ENCODE results near the gene KSR1.

KSR1 gene

GRCh38 chr17:27581016-27581415 lies 124.8 kb downstream of the KSR1 start:
- Histone ChIP-seq H3K27me3 (replicated peaks in 2 of 5; ENCODE audit: control insufficient read depth in 4 of 5, insufficient read depth in 5 of 5, low read length in 4 of 5) (no peaks in the 10 kb centered on the region), H3K27ac (ENCODE audit: insufficient read depth in 1 of 2, low read depth in 1 of 2, low read length in 2 of 2, poor library complexity in 1 of 2, severe bottlenecking in 2 of 2) (no peak overlapping the region), H3K4me1 (ENCODE audit: control extremely low read depth in 1 of 4, control insufficient read depth in 4 of 4, insufficient read depth in 4 of 4, low read length in 3 of 4) (peaks cover 0 to 27% (median 13%) of the 10 kb centered on the region in 4 experiments), H3K36me3 (ENCODE audit: control insufficient read depth in 4 of 4, insufficient read depth in 4 of 4, low read length in 3 of 4) (peaks cover 2 to 27% (median 11%) of the 10 kb centered on the region in 4 experiments), H3K9me3 (ENCODE audit: control extremely low read depth in 1 of 5, control insufficient read depth in 4 of 5, insufficient read depth in 2 of 5, low read depth in 1 of 5, low read length in 4 of 5) (no peaks in the 10 kb centered on the region), H3K4me3 (ENCODE audit: control insufficient read depth in 1 of 7, extremely low read depth in 1 of 7, insufficient read depth in 4 of 7, low read depth in 2 of 7, low read length in 6 of 7) (no peak overlapping the region)
- WGBS (ENCODE audit: insufficient coverage): 100% methylated on average over 5 of the region's 6 CpGs
- no peak for DNase-seq
- ChIA-PET CTCF (interaction anchor here (0.9 to 1.6 kb wide), 3 partner anchors 17 to 345 kb away, joined by 3 to 4 read pairs (median 3); no protein-coding TSS in a partner anchor), POLR2A (no interaction called here)

- Histone ChIP-seq H3K4me3 (ENCODE audit: control insufficient read depth in 1 of 7, extremely low read depth in 1 of 7, insufficient read depth in 4 of 7, low read depth in 2 of 7, low read length in 6 of 7) (no peak overlapping the region), H3K9me3 (ENCODE audit: control extremely low read depth in 1 of 5, control insufficient read depth in 4 of 5, insufficient read depth in 2 of 5, low read depth in 1 of 5, low read length in 4 of 5) (no peaks in the 10 kb centered on the region), H3K27ac (ENCODE audit: insufficient read depth in 1 of 2, low read depth in 1 of 2, low read length in 2 of 2, poor library complexity in 1 of 2, severe bottlenecking in 2 of 2) (no peak overlapping the region), H3K27me3 (replicated peaks in 2 of 5; ENCODE audit: control insufficient read depth in 4 of 5, insufficient read depth in 5 of 5, low read length in 4 of 5) (no peaks in the 10 kb centered on the region), H3K4me1 (ENCODE audit: control extremely low read depth in 1 of 4, control insufficient read depth in 4 of 4, insufficient read depth in 4 of 4, low read length in 3 of 4) (peaks cover 0 to 18% (median 13%) of the 10 kb centered on the region in 4 experiments), H3K36me3 (ENCODE audit: control insufficient read depth in 4 of 4, insufficient read depth in 4 of 4, low read length in 3 of 4) (peaks cover 3 to 24% (median 11%) of the 10 kb centered on the region in 4 experiments)
- DNase-seq: no peak
- ChIA-PET POLR2A (no interaction called here), CTCF (interaction anchor here (0.7 to 10.5 kb wide), 3 partner anchors 13 to 19 kb away, joined by 3 to 90 read pairs (median 3); no protein-coding TSS in a partner anchor)
- 98% methylated on average over 14 of the region's 18 CpGs for WGBS (ENCODE audit: insufficient coverage)
Observed at GRCh38 chr17:27582696-27583095, 126.4 kb downstream of the KSR1 start.

- peaks cover 0 to 18% (median 13%) of the 10 kb centered on the region in 4 experiments for H3K4me1 ChIP-seq (ENCODE audit: control extremely low read depth in 1 of 4, control insufficient read depth in 4 of 4, insufficient read depth in 4 of 4, low read length in 3 of 4)
- ChIA-PET POLR2A (no interaction called here), CTCF (interaction anchor here (1.6 to 10.5 kb wide), 2 partner anchors 16 to 20 kb away, joined by 3 to 90 read pairs; no protein-coding TSS in a partner anchor)
- no peak for DNase-seq
- H3K36me3 ChIP-seq (ENCODE audit: control insufficient read depth in 4 of 4, insufficient read depth in 4 of 4, low read length in 3 of 4): peaks cover 3 to 35% (median 17%) of the 10 kb centered on the region in 4 experiments
- H3K27me3 ChIP-seq (replicated peaks in 2 of 5; ENCODE audit: control insufficient read depth in 4 of 5, insufficient read depth in 5 of 5, low read length in 4 of 5): no peaks in the 10 kb centered on the region
- no peak overlapping the region for H3K4me3 ChIP-seq (ENCODE audit: control insufficient read depth in 1 of 7, extremely low read depth in 1 of 7, insufficient read depth in 4 of 7, low read depth in 2 of 7, low read length in 6 of 7)
- no peak overlapping the region for H3K27ac ChIP-seq (ENCODE audit: insufficient read depth in 1 of 2, low read depth in 1 of 2, low read length in 2 of 2, poor library complexity in 1 of 2, severe bottlenecking in 2 of 2)
- WGBS (ENCODE audit: insufficient coverage): 77% methylated on average over 8 of the region's 9 CpGs
- H3K9me3 ChIP-seq (ENCODE audit: control extremely low read depth in 1 of 5, control insufficient read depth in 4 of 5, insufficient read depth in 2 of 5, low read depth in 1 of 5, low read length in 4 of 5): no peaks in the 10 kb centered on the region
Observed at GRCh38 chr17:27585153-27585681, 129.0 kb downstream of the KSR1 start.

GRCh38 chr17:27585792-27586191 lies 129.5 kb downstream of the KSR1 start:
- H3K4me1 ChIP-seq (ENCODE audit: control extremely low read depth in 1 of 4, control insufficient read depth in 4 of 4, insufficient read depth in 4 of 4, low read length in 3 of 4): peaks cover 0 to 18% (median 13%) of the 10 kb centered on the region in 4 experiments
- H3K27ac ChIP-seq (ENCODE audit: insufficient read depth in 1 of 2, low read depth in 1 of 2, low read length in 2 of 2, poor library complexity in 1 of 2, severe bottlenecking in 2 of 2): no peak overlapping the region
- no peak for DNase-seq
- no peaks in the 10 kb centered on the region for H3K27me3 ChIP-seq (replicated peaks in 2 of 5; ENCODE audit: control insufficient read depth in 4 of 5, insufficient read depth in 5 of 5, low read length in 4 of 5)
- ChIA-PET CTCF (interaction anchor here (0.7 to 10.5 kb wide), 3 partner anchors 15 to 21 kb away, joined by 3 to 90 read pairs (median 4); no protein-coding TSS in a partner anchor), POLR2A (no interaction called here)
- H3K36me3 ChIP-seq (ENCODE audit: control insufficient read depth in 4 of 4, insufficient read depth in 4 of 4, low read length in 3 of 4): peaks cover 3 to 38% (median 17%) of the 10 kb centered on the region in 4 experiments
- no peaks in the 10 kb centered on the region for H3K9me3 ChIP-seq (ENCODE audit: control extremely low read depth in 1 of 5, control insufficient read depth in 4 of 5, insufficient read depth in 2 of 5, low read depth in 1 of 5, low read length in 4 of 5)
- 97% methylated on average over 5 of the region's 5 CpGs for WGBS (ENCODE audit: insufficient coverage)
- no peak overlapping the region for H3K4me3 ChIP-seq (ENCODE audit: control insufficient read depth in 1 of 7, extremely low read depth in 1 of 7, insufficient read depth in 4 of 7, low read depth in 2 of 7, low read length in 6 of 7)

- ChIA-PET CTCF (interaction anchor here (0.7 to 10.5 kb wide), 3 partner anchors 15 to 21 kb away, joined by 3 to 90 read pairs (median 4); no protein-coding TSS in a partner anchor), POLR2A (interaction anchor here (0.6 kb wide), 1 partner anchor 98 kb away, joined by 3 read pairs; no protein-coding TSS in a partner anchor)
- peaks cover 4 to 42% (median 17%) of the 10 kb centered on the region in 4 experiments for H3K36me3 ChIP-seq (ENCODE audit: control insufficient read depth in 4 of 4, insufficient read depth in 4 of 4, low read length in 3 of 4)
- no peaks in the 10 kb centered on the region for H3K27me3 ChIP-seq (replicated peaks in 2 of 5; ENCODE audit: control insufficient read depth in 4 of 5, insufficient read depth in 5 of 5, low read length in 4 of 5)
- H3K27ac ChIP-seq (ENCODE audit: insufficient read depth in 1 of 2, low read depth in 1 of 2, low read length in 2 of 2, poor library complexity in 1 of 2, severe bottlenecking in 2 of 2): no peak overlapping the region
- WGBS (ENCODE audit: insufficient coverage): 100% methylated on average over 1 of the region's 8 CpGs
- H3K4me3 ChIP-seq (ENCODE audit: control insufficient read depth in 1 of 7, extremely low read depth in 1 of 7, insufficient read depth in 4 of 7, low read depth in 2 of 7, low read length in 6 of 7): no peak overlapping the region
- H3K9me3 ChIP-seq (ENCODE audit: control extremely low read depth in 1 of 5, control insufficient read depth in 4 of 5, insufficient read depth in 2 of 5, low read depth in 1 of 5, low read length in 4 of 5): no peaks in the 10 kb centered on the region
- H3K4me1 ChIP-seq (ENCODE audit: control extremely low read depth in 1 of 4, control insufficient read depth in 4 of 4, insufficient read depth in 4 of 4, low read length in 3 of 4): peaks cover 0 to 13% (median 10%) of the 10 kb centered on the region in 4 experiments
- DNase-seq: no peak
Observed at GRCh38 chr17:27586203-27586721, 130.0 kb downstream of the KSR1 start.

GRCh38 chr17:27588354-27588753 lies 132.1 kb downstream of the KSR1 start:
- Histone ChIP-seq H3K27ac (ENCODE audit: insufficient read depth in 1 of 2, low read depth in 1 of 2, low read length in 2 of 2, poor library complexity in 1 of 2, severe bottlenecking in 2 of 2) (no peak overlapping the region), H3K27me3 (replicated peaks in 2 of 5; ENCODE audit: control insufficient read depth in 4 of 5, insufficient read depth in 5 of 5, low read length in 4 of 5) (no peaks in the 10 kb centered on the region), H3K36me3 (ENCODE audit: control insufficient read depth in 4 of 4, insufficient read depth in 4 of 4, low read length in 3 of 4) (peaks cover 6 to 47% (median 18%) of the 10 kb centered on the region in 4 experiments), H3K9me3 (ENCODE audit: control extremely low read depth in 1 of 5, control insufficient read depth in 4 of 5, insufficient read depth in 2 of 5, low read depth in 1 of 5, low read length in 4 of 5) (no peaks in the 10 kb centered on the region), H3K4me1 (ENCODE audit: control extremely low read depth in 1 of 4, control insufficient read depth in 4 of 4, insufficient read depth in 4 of 4, low read length in 3 of 4) (no peaks in the 10 kb centered on the region), H3K4me3 (ENCODE audit: control insufficient read depth in 1 of 7, extremely low read depth in 1 of 7, insufficient read depth in 4 of 7, low read depth in 2 of 7, low read length in 6 of 7) (no peak overlapping the region)
- WGBS (ENCODE audit: insufficient coverage): 96% methylated on average over 15 of the region's 15 CpGs
- DNase-seq: no peak
- CTCF ChIA-PET: interaction anchor here (1.2 to 10.5 kb wide), 4 partner anchors 13 to 255 kb away, joined by 3 to 90 read pairs (median 4); no protein-coding TSS in a partner anchor
- POLR2A ChIA-PET: no interaction called here

GRCh38 chr17:27590864-27591263 lies 134.6 kb downstream of the KSR1 start:
- Histone ChIP-seq H3K4me1 (ENCODE audit: control extremely low read depth in 1 of 4, control insufficient read depth in 4 of 4, insufficient read depth in 4 of 4, low read length in 3 of 4) (no peaks in the 10 kb centered on the region), H3K27ac (ENCODE audit: insufficient read depth in 1 of 2, low read depth in 1 of 2, low read length in 2 of 2, poor library complexity in 1 of 2, severe bottlenecking in 2 of 2) (no peak overlapping the region), H3K27me3 (replicated peaks in 2 of 5; ENCODE audit: control insufficient read depth in 4 of 5, insufficient read depth in 5 of 5, low read length in 4 of 5) (no peaks in the 10 kb centered on the region), H3K4me3 (ENCODE audit: control insufficient read depth in 1 of 7, extremely low read depth in 1 of 7, insufficient read depth in 4 of 7, low read depth in 2 of 7, low read length in 6 of 7) (no peak overlapping the region), H3K9me3 (ENCODE audit: control extremely low read depth in 1 of 5, control insufficient read depth in 4 of 5, insufficient read depth in 2 of 5, low read depth in 1 of 5, low read length in 4 of 5) (no peaks in the 10 kb centered on the region), H3K36me3 (ENCODE audit: control insufficient read depth in 4 of 4, insufficient read depth in 4 of 4, low read length in 3 of 4) (peaks cover 3 to 42% (median 18%) of the 10 kb centered on the region in 4 experiments)
- 97% methylated on average over 3 of the region's 3 CpGs for WGBS (ENCODE audit: insufficient coverage)
- DNase-seq: no peak
- ChIA-PET CTCF (interaction anchor here (10.5 kb wide), 1 partner anchor 10 kb away, joined by 90 read pairs; no protein-coding TSS in a partner anchor), POLR2A (no interaction called here)

Data from common myeloid progenitor, CD34-positive (primary cell).